GM21717 (cell line): Measurements from ENCODE around the gene MLYCD.
"Not testable (repeated sequence)": the region's sequence is repeated elsewhere in the genome, so short reads cannot be mapped to it uniquely, and the experiment has no call there.

ENCODE experiments used
- ATAC-seq: cut with Tn5 transposase; IDR thresholded peaks from one replicate; pipeline ENCODE4 v1.9.1; 2021; ENCODE audit warnings: mild to moderate bottlenecking, moderate library complexity; ENCODE audit not compliant: unreplicated experiment

MLYCD gene

GRCh38 chr16:83939266-83939855, 40.4 kb downstream of the MLYCD start:
- ATAC-seq = no peak

- no peak for ATAC-seq
Observed at GRCh38 chr16:83940119-83940518, 41.2 kb downstream of the MLYCD start.

DNA sequence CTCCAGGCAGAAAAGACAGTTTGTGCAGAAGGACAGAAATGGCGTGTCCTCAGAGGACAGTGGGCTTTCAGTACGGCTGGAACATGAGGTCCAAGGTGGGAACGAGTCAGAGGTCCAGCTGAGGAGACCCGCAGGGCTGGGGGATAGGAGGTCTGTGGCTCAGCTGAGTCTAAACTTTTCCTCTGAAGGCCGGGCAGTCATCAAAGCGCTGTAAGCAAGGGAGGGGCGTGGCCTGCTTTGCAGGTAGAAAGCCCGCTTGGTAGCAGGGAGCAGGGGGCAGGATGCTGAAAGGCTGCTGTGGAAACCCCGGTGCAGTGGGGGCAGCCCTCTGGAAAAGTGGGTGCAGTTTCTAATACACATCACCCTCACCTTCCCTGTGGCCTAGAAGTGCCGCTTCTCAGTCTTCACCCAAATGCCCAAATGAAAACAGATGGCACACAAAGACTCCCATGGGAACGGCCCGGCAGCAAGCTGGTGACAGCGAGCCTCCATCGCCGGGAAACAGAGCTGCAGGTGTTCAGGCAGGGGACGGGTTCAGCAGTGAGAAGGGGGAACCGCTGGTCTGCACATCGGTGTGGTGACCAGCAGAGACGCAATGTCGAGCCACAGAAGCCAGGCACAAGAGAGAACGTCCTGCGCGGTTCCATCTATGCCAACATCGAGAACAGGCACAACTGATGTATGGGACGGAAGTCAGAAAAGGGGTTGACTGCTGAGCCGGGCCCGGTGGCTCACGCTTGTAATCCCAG, 41.9 kb downstream of the MLYCD start:
- ATAC-seq = no peak

DNA sequence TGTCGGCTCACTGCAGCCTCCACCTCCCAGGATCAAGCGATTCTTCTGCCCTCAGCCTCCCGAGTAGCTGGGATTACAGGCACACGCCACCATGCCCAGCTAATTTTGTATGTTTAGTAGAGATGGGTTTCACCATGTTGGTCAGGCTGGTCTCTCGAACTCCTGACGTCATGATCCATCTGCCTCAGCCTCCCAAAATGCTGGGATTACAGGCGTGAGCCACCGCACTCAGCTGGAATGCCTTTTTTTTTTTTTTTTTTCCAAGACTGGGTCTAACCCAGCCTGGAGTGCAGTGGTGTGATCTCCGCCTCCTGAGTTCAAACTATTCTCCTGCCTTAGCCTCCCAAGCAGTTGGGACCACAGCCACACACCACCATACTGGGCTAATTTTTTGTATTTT, 42.6 kb downstream of the MLYCD start:
- ATAC-seq = not testable (repeated sequence)

DNA sequence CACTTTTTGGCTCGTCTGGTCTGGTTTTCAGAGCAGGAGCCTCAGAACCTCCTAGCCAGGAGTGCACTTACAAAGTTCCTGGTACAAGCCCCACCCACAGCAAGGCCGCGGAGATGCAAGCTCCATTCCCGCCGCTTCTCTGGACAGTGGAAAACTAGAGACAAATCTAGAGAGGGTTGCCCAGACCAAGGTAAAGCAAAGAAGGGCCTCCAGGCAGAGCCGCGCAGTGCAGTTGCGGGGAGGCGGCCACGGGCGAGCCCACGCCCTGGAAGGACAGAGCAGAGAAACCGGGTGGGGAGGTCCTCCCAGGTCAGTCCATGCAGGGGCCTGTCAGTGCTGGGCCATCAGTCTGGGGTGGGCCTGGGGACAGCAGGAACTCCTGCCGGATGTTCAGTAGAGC, 43.2 kb downstream of the MLYCD start:
- ATAC-seq = no peak

DNA sequence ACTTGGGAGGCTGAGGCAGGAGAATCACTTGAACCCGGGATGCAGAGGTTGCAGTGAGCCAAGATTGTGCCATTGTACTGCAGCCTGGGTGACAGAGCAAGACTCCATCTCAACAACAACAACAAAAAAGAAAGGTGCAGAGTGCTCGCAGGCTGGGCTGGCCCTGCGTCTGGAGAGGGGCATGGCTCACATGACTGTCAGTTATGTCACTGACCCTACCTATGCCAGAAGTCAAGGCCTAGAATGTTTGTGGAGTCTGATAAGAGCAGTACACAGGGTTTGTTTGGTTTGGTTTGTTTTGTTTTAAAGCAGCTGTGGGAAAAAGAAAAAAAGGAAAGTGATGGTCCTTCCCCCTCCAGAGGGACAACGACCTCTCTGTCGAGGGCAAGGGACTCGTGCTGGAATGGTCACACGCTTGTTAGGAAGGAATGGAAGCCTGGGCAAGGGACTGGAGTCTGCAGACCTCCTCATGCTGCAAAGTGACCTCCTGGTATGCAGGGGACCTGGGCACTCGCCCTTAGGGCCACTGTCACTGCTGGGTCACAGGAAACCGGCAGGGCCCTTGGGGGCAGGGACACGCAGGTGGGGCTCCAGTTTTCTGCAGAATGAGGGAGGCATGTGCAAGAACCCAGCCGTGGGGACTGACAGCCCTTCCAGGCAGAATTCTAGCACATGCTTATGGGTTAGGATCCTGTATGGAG, 44.0 kb downstream of the MLYCD start:
- ATAC-seq = no peak

DNA sequence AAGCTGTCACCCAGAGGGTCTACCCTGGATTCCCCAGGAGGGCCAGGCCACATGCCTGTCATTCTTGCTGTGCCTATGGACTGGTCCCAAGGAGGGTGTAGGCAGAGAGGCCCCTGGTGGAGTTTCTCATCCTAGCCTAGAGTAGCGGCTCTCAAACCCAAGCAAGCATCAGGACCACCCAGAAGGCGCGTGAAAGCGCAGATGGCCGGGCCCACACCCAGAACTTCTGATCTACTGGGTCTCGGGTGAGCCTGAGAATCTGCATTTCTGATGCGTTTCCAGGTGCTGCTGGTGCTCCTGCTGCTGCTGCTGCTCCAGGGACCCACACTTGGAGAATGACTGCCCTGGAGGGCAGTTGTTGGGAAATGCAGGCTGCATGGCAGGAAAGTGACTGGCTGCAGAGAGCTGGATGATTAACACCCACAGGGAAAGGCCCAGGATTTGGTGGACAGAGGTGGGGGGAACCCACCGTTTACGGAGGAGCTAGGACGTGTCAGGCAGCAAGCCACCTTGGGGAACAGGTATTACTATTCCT, 44.7 kb downstream of the MLYCD start:
- no peak for ATAC-seq

DNA sequence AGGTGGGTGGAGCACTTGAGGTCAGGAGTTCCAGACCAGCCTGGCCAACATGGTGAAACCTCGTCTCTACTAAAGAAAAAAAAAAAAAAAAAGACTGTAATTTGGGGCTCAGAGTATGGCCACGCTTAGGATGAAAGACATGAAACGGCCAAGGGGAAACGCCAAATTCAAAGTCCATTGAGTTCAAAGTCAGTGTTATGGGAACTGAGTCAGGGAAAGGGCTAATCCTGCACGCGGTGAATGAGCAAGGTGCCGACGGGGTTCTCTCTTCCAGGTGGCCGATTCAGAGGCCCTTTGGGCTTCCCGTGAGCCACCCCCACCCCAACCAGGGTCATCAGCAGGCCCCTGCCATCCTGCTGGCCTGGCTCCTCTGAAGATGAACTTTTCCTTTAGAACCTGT, 46.7 kb downstream of the MLYCD start:
- no peak for ATAC-seq

GRCh38 chr16:83946154-83946780, 47.4 kb downstream of the MLYCD start:
- no peak for ATAC-seq

- no peak for ATAC-seq
Observed at GRCh38 chr16:83946781-83947566, 48.1 kb downstream of the MLYCD start.

- ATAC-seq = no peak
Observed at GRCh38 chr16:83947642-83948234, 48.8 kb downstream of the MLYCD start.

GRCh38 chr16:83948914-83949723, 50.2 kb downstream of the MLYCD start:
- no peak for ATAC-seq

DNA sequence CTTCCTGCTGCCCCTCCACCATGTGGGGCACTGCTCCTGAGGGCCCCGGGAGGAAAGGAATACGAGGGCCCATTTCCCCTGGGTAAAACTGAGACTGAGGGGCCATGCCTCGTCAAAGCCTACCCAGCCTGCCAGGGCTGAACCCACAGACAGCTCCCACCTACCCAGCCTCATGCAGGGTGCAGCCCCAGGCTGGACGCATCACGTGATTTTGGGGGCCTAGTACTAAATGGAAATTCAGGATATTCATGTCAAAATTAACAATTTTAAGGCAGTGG, 50.7 kb downstream of the MLYCD start:
- no peak for ATAC-seq

GRCh38 chr16:83950862-83951399, 52.0 kb downstream of the MLYCD start:
- not testable (repeated sequence) for ATAC-seq

DNA sequence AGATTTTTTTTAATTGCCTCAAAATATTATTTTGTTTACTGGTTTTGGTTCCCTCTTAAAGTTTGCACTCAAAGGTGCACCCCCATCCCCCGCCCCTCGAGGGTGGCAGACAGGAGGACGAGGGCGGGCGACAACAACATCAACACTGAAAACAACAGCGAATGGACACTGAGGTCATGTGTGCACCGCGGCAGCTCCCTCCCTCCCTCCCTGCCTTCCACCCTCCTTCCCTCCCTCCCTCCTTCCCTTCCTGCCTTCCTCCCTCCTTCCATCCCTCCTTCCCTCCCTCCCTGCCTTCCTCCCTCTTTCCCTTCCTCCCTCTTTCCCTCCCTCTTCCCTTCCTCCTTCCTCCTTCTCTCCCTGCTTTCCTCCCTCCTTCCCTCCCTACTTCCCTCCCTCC, 52.6 kb downstream of the MLYCD start:
- no peak for ATAC-seq

DNA sequence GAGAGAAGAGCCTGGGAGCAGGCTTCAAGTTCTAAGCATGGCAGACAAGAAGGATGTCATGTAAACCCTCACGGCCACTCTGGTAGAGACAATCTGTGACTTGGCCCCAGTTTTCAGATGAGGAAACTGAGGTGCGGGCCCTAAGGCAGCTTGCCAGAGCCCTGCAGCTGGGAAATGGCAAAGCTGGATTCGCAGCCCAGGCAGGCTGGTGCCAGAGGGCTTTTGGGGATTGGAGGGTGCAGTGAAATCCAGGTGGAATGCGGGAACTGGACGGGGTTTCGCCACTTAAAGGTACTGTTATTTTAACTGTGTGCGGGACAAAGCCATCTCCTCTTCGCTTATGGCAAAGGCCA, 53.6 kb downstream of the MLYCD start:
- ATAC-seq = no peak

DNA sequence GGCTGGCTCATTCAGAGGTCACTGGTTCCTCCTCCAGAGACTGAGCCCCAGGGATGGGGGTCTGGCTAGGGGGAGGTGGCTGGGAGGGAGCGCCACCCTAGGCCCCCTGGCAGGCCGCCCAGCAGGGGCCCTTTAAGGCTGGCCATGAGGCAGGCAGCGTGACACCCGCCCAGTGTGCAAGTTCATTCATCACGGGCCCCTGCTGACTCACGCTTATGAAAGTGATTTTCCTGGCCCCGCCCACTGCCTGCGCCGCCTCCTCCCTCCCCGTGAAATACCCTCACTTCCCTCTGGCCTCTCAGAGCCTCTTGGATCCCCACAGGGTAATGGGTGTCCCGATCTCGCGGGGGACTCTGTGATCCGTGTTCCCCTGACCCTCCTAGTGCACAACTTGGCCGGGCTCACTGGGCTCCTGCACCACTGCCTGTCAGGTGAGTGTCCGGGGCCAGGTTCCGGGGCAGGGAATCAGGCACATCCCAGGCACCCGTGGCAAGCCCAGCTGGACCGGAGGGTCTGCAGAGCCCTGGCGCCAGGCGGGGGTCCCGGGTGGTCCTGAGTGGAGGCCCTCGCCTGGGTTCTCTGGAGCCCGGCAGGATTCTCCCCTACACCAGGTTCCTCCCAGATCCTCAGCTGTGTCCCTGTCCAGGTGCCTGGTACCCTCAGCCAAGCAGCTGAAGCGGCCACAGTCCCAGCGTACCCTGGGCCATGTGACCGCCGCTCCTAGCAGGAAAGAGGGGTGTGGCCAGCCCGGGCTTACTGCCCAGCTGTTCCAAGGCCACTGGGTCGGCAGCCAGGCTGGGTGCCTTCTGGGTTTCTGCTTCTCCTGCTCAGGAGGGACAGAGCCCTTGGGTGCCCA, 54.3 kb downstream of the MLYCD start, which contains the start of gene OSGIN1:
Gene OSGIN1, plus strand, starts transcription at position 301 of the 856 bp plus-strand sequence. CDS start 4,432 bp downstream, outside the sequence.
- ATAC-seq = peak; percentile 93

DNA sequence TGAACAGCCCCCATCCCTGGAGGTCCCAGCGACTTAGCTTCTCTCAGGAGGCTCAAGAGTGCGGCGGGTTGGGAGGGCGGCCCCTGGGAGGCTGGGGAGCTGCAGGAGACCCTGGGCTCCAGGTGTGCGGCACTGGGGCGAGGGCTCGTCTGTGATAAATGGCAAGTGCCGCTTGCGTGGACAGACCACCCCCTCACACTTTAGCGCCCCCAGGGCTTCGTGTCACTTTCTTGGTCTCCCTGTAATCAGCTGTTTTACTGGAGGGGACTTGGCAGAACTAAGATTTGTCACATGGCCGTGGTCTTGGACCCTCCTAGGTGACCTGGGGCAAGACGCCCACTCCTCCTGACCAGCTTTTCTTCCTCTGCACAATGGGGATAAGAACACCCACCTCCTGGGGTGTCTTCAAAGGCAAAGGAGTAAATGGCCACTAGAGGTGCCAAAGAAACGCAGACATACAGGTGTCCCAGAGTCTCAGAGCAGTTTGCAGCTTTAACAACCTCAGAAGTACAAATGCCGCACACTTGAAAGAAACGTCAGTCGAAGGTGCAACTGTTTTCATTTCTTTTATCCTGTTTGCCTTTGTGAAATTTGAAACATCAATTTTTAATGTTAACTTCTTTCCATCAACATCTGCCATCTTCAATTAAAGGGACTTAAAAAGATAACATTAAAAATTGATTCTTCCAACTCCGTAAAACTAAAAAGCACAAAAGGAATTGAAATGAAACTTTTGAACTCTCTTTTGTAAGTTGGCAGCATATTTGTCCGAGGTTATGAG, 55.1 kb downstream of the MLYCD start:
- ATAC-seq = no peak
